Inflammatory macrophage (primary cell): ENCODE results near the gene PITPNM3.
A peak's percentile ranks its signal among the peaks of the same experiment; 100 is the strongest.

Experiments
- DNase-seq, 2 donors: peaks; one replicate each; pipeline ENCODE4 v3.0.0-alpha.2; 2020 to 2022

PITPNM3 gene

DNA sequence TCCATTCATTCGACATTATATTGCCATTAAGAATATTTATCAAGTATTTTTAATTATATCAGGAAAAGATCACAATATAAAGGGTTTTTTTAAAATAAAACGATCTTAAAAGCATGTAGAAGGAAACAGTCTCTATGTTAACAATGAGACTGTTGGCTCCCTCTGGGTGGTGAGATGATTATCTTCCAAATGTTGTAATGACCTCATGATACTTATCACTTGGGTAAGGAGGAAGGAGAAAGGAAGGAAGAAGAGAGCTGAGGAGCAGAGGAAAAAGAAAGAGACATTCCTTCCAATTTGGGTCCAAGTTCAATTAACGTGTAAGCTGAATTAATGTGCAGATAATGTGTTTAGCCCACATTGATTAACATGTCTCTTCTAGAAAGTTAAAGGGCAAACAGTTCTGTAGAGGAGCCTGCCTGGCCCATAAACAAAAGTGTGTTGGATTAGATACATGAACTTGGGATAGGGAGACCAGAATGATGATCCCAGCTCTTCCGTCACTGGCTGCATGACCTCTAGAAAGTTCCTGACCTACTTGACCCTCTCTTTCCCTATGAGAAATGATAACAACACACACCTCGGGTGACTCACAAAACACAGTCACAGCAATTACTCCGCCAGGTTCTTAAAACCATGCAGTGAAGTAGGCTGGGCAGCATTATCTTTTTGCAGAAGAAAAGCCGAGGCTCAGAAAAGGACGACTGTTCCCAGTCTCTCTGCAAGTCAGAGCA, 80.1 kb downstream of the PITPNM3 start:
- no peak for DNase-seq

DNA sequence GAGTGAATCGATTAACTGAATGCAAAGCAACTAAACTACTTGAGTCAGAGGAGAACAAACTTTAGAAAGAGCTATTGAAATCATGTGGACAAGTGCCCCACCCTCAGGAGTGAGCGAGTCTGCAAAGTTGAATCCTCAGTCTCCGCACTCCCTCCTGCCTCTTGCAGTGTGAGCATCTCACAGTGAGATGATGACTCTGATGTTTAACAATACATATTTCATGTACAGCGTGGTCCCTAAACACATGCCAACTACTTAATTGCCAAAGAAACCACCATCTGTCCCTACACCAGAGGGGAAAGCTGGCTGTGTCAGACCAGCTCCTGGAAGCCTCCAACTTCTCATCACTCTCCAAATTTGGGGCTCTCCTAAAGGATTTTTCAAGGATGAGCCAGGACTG, 80.9 kb downstream of the PITPNM3 start:
- DNase-seq = no peak

DNA sequence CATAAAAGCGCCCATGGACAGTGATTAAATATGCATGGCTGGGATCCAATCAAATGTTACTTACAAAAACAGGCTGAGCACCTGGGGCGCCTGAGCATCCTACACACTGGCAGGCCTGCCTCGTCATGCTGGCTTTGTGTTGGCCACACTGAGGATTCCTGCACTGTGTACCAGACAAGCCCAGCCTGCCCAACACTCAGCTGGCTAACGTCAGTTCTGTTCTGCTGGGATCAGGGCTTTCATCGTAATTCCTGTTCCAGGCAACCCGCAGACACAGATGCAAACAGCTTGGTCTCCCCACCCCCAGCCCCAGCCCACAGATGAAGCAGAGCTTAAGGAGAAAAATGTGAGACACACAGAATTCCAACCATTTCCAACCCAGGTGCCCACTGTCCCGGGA, 81.4 kb downstream of the PITPNM3 start:
- DNase-seq = no peak

DNA sequence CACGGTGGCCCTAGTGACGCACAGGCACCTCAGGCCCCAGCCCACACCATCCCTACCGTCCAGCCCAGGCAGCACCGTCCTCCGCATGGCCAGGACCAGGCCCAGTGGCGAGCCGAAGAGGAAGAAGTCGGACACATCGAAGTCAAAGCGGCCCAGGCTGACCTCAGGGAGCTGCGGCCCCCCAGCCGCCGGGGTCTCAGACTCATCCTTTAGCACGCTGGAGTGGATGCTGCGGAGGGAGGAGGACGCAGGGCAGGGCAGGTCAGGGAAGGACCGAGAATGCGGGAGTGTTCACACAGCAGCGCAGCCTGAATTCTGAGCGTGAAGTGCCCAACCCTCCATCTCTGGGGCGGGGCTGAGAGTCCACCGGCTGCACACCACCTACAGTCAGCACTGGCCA, 82.0 kb downstream of the PITPNM3 start:
- no peak for DNase-seq

DNA sequence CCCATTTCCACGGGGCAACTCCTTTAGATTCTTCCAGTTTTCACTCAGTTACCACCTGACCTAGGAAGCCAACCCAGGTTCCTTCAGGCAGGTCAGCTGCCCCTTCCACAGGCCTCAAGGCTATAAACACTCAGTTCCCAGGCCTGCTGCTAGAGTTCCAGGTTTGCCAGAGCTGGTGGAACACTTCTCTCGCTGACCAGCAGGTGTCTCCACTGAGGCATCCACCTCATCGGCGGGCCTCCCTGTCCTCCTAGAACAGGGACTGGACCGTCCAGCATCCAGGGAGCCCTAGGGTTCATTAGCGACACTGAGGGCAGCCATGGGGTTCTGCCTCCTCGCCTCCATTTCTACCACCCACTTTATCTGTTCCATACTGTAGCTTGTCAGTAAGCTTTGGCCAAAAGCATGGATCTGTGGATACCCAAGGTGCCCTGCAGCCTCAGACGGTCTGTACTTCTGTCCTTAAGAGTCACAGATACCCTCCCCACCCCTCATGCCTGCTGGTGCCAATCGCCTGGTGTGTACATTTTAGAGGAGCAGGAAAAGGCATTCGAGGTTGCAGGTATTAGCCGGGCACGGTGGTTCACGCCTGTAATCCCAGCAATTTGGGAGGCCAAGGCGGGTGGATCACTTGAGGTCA, 83.1 kb downstream of the PITPNM3 start:
- peak; percentile 73 to 83 for DNase-seq

DNA sequence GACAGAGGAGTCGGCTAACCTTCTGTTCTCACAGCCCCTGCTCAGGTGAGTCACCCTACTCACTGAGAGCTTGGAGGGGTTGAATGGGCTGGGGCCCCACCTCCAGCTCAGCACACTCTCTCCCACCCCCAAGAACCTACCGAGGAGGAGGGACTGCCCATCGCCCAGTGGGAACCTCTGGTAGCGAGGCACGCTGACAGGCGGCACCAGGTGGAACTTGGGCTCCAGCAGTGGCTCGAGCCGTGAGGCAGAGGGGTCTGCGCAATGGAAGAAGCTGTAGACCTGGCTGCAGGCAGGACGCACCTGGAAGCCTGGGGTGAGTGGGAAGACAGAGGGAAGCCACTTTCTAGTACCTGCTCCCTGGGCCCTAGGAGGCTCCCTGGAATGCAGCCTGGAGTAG, 83.8 kb downstream of the PITPNM3 start:
- no peak for DNase-seq

DNA sequence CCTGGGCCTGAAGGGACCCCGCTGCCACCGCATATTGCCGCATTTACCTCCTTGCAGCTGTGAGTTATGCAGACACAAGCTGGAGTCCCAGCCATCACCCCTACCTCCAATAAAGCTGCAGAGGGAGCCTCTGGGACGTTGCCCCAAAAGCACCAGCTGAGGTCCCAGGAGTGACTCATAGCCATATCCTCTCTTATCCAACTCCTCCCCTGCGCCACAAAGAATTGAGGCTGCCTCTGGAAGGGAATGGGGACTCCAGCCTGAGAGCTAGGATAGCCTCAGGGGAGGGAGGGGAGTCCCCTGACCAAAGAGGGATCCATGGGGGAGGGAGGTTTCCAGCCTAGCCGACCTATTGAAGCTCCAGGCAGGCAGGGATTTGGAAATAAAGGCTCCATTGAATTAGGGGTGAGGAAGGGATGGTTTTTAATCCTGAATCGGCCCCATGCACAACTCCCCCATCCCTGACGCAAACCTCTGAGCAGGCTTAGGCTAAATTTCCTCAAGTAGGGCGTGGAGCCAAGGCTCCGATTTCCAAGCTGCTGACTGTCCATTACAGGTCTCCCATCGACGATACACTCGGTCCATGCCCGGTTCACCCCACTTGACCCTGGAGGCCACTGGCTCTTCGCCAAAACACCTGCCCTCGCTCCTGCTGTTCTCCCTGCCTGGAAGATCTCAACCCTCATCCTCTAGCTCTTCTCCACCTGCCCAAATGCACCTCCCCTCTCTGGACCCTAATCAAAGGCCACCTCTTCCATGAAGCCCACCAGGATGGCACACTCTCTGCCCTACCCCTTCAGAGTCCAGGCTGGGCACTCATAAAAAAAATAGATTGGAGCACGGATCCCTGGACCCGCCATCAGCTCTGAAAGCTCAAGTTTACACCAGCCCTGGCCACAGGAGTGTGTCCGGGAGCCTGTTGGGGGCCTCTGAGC, 84.6 kb downstream of the PITPNM3 start:
- DNase-seq = no peak

DNA sequence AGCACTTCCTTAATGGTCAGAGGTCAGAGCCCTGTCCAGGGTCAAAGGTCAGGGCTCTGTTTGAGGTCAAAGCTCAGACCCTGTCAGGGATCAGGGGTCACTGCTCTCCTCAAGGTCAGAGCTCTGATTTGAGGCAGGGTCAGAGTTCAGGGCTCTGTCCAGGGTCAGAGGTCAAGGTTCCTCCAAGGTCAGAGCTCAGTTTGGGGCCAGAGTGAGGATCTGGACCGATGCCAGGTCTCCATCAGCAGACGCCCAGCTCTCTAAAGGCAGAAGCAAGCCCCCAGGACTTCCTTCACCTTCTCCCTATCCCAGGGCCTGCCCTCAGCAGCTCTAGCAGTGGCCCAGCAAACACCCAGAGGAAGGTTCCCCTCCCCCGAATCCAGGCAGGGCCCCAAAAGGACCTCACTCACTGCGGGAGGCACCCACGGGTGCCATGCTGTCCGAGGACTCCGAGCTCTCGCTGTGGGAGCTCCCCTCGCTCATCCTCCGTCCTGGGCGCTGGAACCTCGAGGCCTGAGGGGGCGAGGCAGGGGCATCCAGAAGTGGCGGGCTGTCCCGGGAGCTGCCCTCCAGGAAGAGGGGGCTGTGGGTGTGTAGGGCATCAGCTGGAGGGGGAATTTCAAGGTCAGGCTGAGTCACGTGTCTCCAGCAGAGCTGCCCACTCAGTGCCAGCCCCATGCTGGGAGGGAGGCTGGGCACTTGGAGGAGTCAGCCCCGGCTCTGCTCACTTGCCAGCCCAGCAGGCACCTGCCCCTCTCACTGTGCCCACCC, 85.4 kb downstream of the PITPNM3 start:
- DNase-seq = no peak

DNA sequence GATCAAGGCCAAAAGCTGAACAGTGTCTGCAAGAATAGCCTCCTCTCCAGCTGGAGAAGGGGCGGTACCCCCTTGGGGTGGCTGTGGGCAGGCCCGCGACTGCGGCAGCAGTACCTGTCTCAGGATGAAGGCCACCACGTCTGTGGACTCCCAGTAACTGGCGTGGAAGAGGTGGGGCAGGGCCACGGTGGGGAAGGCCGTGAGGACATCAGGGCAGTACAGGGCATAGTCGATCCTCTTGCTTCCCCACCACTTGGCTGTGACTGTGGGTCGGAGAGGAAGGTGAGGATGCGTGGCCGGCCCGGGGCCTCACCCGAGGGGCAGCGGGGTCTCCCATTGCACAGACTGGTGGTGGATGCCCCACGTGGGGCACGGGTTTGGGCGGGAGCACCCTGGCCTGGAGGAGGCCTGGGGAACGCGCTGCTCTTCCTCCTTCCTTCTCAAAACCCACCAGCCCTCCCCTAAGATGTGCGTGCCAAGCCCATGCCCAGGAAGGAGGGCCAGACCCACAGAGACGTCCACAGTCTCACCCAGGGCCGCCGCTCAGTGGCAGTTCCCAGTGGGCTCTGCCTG, 86.1 kb downstream of the PITPNM3 start:
- no peak for DNase-seq

DNA sequence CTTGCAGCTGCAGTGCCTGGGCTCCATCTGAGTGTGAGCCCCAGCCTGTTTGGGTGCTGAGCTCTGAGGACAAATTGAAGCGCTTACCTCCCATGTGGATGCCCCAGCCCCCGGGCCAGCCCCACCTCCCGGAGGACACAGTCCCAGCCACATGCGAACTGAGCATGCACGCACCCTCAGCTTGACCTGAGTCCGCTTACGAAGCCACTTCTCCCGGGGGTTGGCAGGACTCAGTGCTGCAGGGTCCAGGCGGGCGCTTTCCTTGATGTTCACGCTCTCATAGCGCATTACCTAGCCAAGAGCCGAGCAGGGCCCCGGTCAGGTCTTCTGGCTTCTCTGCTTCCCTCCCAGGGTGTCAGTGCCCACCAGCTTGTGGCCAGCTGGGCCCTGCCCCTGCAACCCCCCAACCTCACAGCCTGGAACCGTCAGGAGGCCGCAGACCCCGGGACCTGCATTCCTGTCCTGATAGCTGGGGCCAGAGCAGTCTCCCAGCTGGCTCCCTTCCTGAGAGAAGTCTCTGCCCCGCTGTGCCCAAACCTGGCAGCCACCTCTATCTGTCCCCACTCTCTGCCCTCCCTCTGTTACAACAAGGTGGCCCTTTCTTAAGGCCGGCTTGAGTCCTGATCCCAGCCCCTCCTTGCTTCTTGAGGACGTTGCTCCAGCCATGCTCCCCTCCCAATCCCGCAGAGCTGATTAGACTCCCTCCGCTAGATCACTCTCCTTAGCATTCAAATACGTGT, 88.1 kb downstream of the PITPNM3 start:
- no peak for DNase-seq

DNA sequence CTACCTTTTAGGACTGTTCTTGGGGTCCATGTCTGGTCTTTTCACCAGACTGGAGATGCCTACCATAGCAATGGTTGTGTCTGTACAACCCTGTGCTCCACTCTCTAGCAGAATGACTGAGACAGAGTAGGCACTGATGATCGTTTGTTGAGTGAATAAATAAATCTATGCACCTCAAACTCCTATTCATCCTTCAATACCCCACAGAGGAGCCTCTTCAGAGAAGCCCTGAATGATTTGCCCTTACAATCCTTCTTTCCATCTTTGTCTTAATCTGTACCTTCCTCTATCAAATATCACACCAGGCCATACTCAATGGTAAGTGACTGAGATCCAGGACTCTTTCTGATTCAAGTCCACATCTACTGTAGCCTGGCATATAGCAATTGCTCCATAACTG, 88.8 kb downstream of the PITPNM3 start:
- DNase-seq = no peak

DNA sequence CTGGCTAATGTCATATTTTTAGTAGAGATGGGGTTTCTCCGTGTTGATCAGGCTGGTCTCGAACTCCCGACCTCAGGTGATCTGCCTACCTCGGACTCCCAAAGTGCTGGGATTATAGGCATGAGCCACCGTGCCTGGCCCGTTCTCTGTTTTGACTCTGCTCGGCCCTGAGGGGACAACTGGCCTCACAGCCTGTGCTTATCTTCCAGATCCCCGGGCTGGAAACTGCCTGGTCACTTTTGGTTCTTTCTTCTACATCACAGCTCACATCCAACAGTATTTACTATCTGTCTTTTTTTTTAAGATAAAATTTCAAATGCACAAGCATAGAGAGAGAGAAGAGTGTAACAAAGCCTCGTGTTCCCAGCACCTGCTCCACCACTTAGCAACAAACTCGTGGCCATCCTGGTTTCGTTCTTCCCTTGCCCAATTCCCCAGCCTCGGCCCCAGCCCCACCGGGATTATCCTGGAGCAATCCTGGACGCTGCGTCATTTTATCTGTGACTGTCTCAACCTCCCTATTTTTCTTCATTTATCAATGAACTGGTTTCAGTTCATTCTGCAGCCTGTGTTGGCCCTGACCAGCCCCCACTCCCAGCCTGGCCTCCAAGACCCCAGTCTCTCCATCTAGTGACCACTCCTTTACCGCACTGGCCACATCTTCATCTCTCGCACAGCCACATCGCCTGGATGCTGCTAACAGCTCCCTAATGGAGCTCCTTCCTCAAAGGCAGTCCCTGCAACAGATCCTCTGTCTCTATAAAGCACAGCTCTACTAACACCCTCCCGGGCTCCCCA, 91.0 kb downstream of the PITPNM3 start:
- DNase-seq = no peak

DNA sequence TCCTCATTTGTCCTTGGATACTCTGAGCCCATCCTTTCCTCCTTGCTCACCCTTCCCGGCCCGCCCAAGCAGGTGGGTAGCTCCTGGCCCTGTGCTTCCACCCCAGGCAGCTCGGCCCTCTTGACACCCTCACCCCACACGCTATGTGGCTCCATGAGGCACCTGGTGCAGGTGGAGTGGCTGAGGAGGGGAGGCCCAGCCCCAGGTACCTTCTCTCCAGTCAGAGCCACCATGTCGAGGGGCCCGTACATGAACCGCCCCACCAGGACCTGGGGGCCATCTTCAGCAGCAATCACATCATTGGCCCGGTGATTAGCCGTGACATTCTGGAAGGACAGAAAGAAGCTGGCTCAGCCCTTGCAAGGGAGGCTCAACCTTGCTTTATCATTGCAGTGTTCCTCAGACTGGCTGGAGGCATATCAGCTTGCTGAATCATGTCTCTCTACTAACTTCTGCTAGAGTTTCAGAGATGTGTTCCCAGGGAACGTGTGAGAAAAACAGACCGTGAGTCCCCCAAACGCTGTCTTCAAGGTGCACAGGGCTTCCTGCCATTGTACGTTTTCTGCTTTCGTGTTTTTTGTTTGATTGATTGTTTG, 91.8 kb downstream of the PITPNM3 start:
- no peak for DNase-seq

DNA sequence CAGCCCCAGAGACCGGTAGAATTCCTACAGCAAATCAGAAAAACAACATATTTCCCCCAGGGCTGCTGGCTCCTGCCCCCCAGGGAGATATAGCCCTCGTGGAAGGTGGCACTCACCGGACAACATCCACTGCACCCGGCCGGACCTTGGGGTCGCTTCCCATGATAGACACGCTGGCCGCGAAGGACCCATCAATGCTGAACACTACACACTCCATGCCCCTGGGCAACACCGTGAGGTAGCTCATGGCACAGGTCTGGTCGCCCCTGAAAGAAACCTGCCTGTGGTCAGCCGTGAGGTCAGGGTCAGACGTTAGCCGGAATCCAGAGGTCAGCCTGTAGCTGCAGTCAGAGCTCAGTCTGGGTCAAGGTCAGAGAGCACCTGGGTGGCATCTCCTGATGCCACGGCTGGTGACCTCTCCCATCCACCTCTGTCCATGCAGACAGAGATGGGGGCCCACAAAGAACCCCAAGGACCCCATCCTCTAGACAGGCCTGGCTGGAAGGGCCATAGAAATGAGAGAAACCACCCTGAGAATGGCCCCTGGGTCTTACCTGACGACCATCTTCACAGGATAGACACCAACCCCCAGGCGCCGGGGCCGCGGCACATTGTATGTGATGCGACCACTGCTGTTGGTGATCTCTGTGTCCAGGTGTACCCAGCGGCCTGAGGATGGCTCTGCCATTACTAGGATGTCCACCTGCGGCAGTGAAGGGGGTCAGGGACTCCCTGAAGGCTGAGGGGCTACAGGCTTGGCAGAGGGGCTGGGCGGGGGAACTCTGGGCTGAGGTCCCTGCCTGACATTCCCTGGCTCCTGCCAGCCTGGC, 92.5 kb downstream of the PITPNM3 start:
- no peak for DNase-seq

DNA sequence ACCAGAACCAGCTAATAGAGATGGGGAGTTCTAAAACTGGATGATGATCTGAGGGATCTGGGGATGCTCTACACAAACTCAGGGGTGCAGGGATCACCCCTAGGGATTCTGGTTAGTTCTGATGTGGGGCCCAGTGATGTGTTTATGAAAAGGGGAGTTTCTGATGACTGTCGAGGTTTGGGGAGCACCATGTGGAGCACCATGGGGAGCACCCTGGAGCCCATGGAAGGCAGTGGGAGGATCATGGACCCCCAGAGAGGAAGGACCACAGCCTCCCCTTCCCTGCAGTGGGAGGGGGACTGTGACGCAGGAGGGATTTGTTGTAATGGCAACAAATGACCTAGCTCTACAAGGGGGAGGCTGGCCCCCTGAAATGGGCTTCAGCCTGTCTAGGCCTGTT, 93.7 kb downstream of the PITPNM3 start:
- no peak for DNase-seq

DNA sequence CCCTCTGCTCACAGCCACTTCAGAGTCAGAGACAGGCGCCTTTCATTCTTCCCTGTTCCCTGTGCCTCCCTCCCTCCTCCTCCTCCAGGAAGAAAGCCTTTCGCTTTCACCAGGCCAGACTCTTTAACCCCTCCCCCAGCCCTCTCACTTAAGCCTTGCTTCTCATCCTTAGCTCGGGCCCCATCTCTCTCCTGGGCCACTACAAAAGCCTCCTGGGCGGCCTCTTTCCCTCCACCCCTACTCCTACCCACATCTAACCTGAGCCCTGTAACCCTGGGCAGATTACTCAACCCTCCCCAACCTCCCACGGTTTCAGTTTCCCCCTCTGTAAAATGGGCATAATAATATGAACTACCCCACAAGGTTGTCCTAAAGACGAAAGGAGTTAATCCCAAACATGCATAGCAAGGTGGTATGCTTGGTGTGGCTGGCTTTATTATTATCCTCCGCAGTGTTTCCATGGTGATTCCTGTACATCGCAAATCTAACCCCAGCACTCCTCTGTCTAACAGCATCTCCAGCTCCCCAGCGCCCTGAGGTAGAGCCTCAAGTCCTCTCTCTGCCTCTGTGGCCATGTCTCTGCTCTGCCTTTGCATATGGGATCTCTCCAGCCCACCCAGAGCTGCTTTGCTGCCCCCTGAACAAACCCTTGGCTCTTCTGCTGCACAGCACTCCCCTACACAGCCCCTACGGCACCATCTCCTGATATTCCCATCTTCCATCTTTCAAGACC, 94.4 kb downstream of the PITPNM3 start:
- no peak for DNase-seq

DNA sequence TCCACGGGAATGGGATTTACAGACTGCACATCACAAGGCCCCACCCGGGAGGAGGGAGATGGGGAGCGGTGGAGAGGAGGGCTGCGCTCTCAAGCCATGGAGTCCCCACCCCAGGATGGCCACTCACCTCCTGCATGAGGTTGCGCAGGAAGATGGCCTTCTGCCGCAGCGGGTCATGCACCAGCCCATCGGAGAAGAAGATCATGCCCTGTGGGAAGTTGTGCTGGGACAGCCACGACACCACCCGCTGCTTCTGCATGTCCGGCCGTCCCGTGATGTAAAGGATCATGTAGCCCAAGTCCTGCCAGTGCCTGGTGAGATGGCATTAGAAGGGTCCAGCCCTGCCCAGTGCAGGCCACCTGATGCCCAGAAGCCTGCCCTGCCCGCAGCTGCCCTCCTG, 95.1 kb downstream of the PITPNM3 start:
- DNase-seq = no peak

DNA sequence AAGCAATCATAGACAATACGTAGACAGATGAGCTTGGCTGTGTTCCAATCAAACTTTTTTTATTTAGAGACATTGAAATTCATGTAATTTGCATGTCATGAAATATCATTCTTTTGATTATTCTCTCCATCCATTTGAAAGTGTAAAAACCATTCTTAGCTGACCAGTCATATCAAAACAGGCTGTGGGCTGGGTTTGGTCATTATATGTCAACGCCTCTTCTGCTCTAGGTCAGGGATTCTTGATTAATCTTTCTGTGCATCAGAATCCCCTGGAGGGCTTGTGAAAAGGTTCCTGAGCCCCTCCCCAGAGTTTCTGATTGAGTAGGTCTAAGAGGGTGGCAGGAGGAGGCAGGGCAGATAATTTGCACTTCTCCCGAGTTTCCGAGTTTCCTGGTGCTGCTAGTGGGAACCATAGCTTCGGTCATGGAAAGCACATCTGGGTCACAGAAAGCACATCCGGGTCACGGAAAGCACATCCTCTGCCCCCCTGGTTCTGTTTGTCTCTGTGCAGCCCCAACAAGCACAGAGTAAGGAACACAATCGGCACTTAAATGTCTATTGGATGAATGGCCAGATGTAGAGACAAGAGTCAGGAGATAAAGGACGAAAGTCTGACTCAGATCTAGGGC, 95.7 kb downstream of the PITPNM3 start:
- DNase-seq = no peak
